Gastrocnemius medialis (tissue), 4 donors: ENCODE results near the gene TXLNA. TPM values are rescaled to one million over a fixed set of nuclear protein-coding genes. Genes with fewer than 3 reads are reported as not detected.
"Not testable (repeated sequence)": the region's sequence is repeated elsewhere in the genome, so short reads cannot be mapped to it uniquely, and the experiment has no call there.

Experiments used
- ATAC-seq, 2 donors: fragments of 150-250 bp; one replicate each; pipeline ENCODE4 v1.9.1; 2016
- DNase-seq, 2 donors: peaks; one replicate each; pipeline ENCODE4 v3.0.0-alpha.2; 2019
- H3K27ac ChIP-seq, 4 donors: fragments of 200-600 bp; sonication (generic); 1 replicate in 1 of 4; 2 replicates in 3 of 4; pipeline ENCODE4 v1.5.1; 2016 to 2018; ENCODE audit warnings: mild to moderate bottlenecking in 2 of 4, moderate library complexity in 1 of 4
- H3K27me3 ChIP-seq, 3 donors: fragments of 200-600 bp; sonication (generic) in 2 of 3; 1 replicate in 1 of 3; 2 replicates in 2 of 3; pipeline versions ENCODE4 v1.5.1 to v1.6.0; 2016 to 2019; ENCODE audit warnings: mild to moderate bottlenecking in 1 of 3, moderate library complexity in 1 of 3
- H3K36me3 ChIP-seq, 2 donors: fragments of 200-600 bp; sonication (generic) in 1 of 2; one replicate each; pipeline ENCODE4 v1.5.1; 2017 to 2018
- H3K4me1 ChIP-seq, 2 donors: fragments of 200-600 bp; sonication (generic) in 1 of 2; one replicate each; pipeline ENCODE4 v1.5.1; 2016 to 2017; ENCODE audit warnings: mild to moderate bottlenecking in 2 of 2
- H3K4me3 ChIP-seq, 4 donors: fragments of 200-600 bp; sonication (generic) in 3 of 4; 1 replicate in 1 of 4; 2 replicates in 3 of 4; pipeline ENCODE4 v1.5.1; 2016 to 2019; ENCODE audit warnings: mild to moderate bottlenecking in 2 of 4
- H3K9me3 ChIP-seq, 3 donors: fragments of 200-600 bp; sonication (generic) in 2 of 3; 1 replicate in 1 of 3; 2 replicates in 2 of 3; pipeline ENCODE4 v1.5.1; 2016 to 2019
- POLR2A ChIP-seq, 2 donors: fragments of 450-650 bp; IDR thresholded peaks; one replicate each; pipeline ENCODE4 v1.6.1; 2017; ENCODE audit warnings: antibody characterized with exemption in 2 of 2, mild to moderate bottlenecking in 2 of 2, moderate library complexity in 2 of 2
- in situ Hi-C, 4 donors: fragments of 200-750 bp; cut with MboI; loops; one replicate each; pipeline versions ENCODE4 v1.15.0 to v1.8.0; 2017; ENCODE audit warnings: low sequenced_read_pairs in 4 of 4
- intact Hi-C: fragments of 100-400 bp; cut with DNase I; formaldehyde crosslinking; loops from one replicate; pipeline ENCODE4 v1.15.1; 2023; ENCODE audit warnings: low total_unique reads
- total RNA-seq, 4 donors: library from RNA; depleted of rRNA; stranded (reverse); fragments of >200 nt; gene quantifications; one replicate each; pipeline versions ENCODE4 v1.1.0 to v1.2.3, GENCODE V29; 2016
- TF ChIP-seq, protein P1 (sequence below), 5 experiments: fragments of 450-650 bp in 3 of 5; fragments of 200-600 bp in 2 of 5; sonication (generic) in 2 of 5; IDR thresholded peaks in 4 of 5; conservative IDR thresholded peaks in 1 of 5; 1 replicate in 4 of 5; 2 replicates in 1 of 5; pipeline ENCODE4 v1.5.1; 2016 to 2019; ENCODE audit warnings: antibody characterized with exemption in 5 of 5, mild to moderate bottlenecking in 3 of 5, moderate library complexity in 3 of 5

TXLNA gene
- 10 to 100 TPM; 15.7 to 21.0 (median 17.6) TPM for total RNA-seq

- in situ Hi-C loops (no loop called here), intact Hi-C loops (loop anchor here (2.0 to 5.0 kb wide), 2 partner anchors 21 to 72 kb away; partner anchors contain the start of genes CCDC28B and KPNA6)
- Histone ChIP-seq H3K4me3 (peak within 1 kb of the TSS; percentile 69 to 84 (median 76)), H3K36me3 (peaks cover 0 to 33% of the 10 kb centered on the region in 2 donors), H3K9me3 (no peaks in the 10 kb centered on the region), H3K27me3 (no peaks in the 10 kb centered on the region), H3K4me1 (peaks cover 33 to 40% of the 10 kb centered on the region in 2 donors), H3K27ac (peak within 1 kb of the TSS; percentile 92 to 98 (median 94))
- TF ChIP-seq, protein P1, sequence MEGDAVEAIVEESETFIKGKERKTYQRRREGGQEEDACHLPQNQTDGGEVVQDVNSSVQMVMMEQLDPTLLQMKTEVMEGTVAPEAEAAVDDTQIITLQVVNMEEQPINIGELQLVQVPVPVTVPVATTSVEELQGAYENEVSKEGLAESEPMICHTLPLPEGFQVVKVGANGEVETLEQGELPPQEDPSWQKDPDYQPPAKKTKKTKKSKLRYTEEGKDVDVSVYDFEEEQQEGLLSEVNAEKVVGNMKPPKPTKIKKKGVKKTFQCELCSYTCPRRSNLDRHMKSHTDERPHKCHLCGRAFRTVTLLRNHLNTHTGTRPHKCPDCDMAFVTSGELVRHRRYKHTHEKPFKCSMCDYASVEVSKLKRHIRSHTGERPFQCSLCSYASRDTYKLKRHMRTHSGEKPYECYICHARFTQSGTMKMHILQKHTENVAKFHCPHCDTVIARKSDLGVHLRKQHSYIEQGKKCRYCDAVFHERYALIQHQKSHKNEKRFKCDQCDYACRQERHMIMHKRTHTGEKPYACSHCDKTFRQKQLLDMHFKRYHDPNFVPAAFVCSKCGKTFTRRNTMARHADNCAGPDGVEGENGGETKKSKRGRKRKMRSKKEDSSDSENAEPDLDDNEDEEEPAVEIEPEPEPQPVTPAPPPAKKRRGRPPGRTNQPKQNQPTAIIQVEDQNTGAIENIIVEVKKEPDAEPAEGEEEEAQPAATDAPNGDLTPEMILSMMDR (IDR thresholded peaks at IDR 0.05 in 4 of 5, conservative IDR thresholded peaks at IDR 0.05 in 1 of 5) = peak in 2 of 5 experiments; percentile 15 to 39
- TF ChIP-seq POLR2A (IDR thresholded peaks at IDR 0.05) = peak; percentile 72 to 75
- peak; percentile 90 to 92 for DNase-seq
- peak; percentile 88 to 91 for ATAC-seq
Measured at GRCh38 chr1:32179443-32180185, at the start of gene TXLNA. TXLNA (plus strand) TSS chr1:32179675; CDS start chr1:32180346, 671 bp downstream.

GRCh38 chr1:32133950-32134280 is 45.6 kb upstream of the TXLNA start:
- intact Hi-C loops, H3K27me3 ChIP-seq, H3K4me3 ChIP-seq, in situ Hi-C loops, DNase-seq, H3K9me3 ChIP-seq, H3K36me3 ChIP-seq, ATAC-seq: not testable (repeated sequence)
- H3K27ac ChIP-seq = peak overlapping the region; percentile 42 to 74 (median 63)
- H3K4me1 ChIP-seq = peaks cover 31 to 35% of the 10 kb centered on the region in 2 donors

DNA sequence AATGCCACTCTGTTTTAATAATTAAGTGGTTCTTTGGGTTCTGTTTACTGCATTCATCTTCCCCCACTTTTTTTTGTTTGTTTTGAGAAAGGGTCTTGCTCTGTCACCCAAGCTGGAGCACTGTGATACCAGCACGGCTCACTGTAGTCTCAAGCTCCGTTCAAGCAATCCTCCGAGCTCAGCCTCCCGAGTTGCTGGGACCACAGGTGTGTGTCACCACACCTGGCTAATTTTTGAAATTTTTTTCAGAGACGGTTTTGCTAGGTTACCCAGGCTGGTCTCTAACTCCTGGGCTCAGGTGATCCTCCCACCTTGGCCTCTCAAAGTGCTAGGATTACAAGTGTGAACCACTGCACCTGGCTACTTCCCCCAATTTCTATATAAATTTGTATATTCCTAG is 42.4 kb upstream of the TXLNA start:
- Histone ChIP-seq H3K4me3 (no peak overlapping the region), H3K27ac (no peak overlapping the region), H3K9me3 (no peaks in the 10 kb centered on the region), H3K27me3 (no peaks in the 10 kb centered on the region), H3K36me3 (no peaks in the 10 kb centered on the region), H3K4me1 (peaks cover 14 to 24% of the 10 kb centered on the region in 2 donors)
- TF ChIP-seq, protein P1 (IDR thresholded peaks at IDR 0.05 in 4 of 5, conservative IDR thresholded peaks at IDR 0.05 in 1 of 5) = no peak
- no peak for TF ChIP-seq POLR2A (IDR thresholded peaks at IDR 0.05)
- ATAC-seq (no peak), DNase-seq (no peak)
- in situ Hi-C loops (no loop called here), intact Hi-C loops (no loop called here)

GRCh38 chr1:32138965-32139364 is 40.5 kb upstream of the TXLNA start:
- Histone ChIP-seq H3K27me3 (no peaks in the 10 kb centered on the region), H3K4me1 (peaks cover 23 to 31% of the 10 kb centered on the region in 2 donors), H3K9me3 (no peaks in the 10 kb centered on the region), H3K27ac (peak overlapping the region in 1 of 4 donors; percentile 33), H3K36me3 (no peaks in the 10 kb centered on the region), H3K4me3 (no peak overlapping the region)
- intact Hi-C loops = no loop called here
- no peak for ATAC-seq
- TF ChIP-seq, protein P1 (IDR thresholded peaks at IDR 0.05 in 4 of 5, conservative IDR thresholded peaks at IDR 0.05 in 1 of 5) = no peak
- TF ChIP-seq POLR2A (IDR thresholded peaks at IDR 0.05) = no peak
- in situ Hi-C loops = no loop called here
- no peak for DNase-seq

- H3K9me3 ChIP-seq = no peaks in the 10 kb centered on the region
- H3K4me3 ChIP-seq = no peak overlapping the region
- peak overlapping the region; percentile 54 to 80 (median 66) for H3K27ac ChIP-seq
- ATAC-seq (peak; percentile 82 to 89), DNase-seq (peak; percentile 22 to 61)
- peaks cover 24 to 43% of the 10 kb centered on the region in 2 donors for H3K4me1 ChIP-seq
- TF ChIP-seq POLR2A (IDR thresholded peaks at IDR 0.05) = no peak
- TF ChIP-seq, protein P1 (IDR thresholded peaks at IDR 0.05 in 4 of 5, conservative IDR thresholded peaks at IDR 0.05 in 1 of 5) = no peak
- intact Hi-C loops (no loop called here), in situ Hi-C loops (no loop called here)
- H3K27me3 ChIP-seq = no peaks in the 10 kb centered on the region
- H3K36me3 ChIP-seq = no peaks in the 10 kb centered on the region
Measured at GRCh38 chr1:32142446-32143301, 36.8 kb upstream of the TXLNA start.

- intact Hi-C loops, in situ Hi-C loops, H3K27me3 ChIP-seq, ATAC-seq, DNase-seq, H3K9me3 ChIP-seq, H3K4me3 ChIP-seq, H3K36me3 ChIP-seq: not testable (repeated sequence)
- H3K27ac ChIP-seq = peak overlapping the region in 3 of 4 donors; percentile 60 to 80 (median 72)
- peaks cover 24 to 43% of the 10 kb centered on the region in 2 donors for H3K4me1 ChIP-seq
Measured at GRCh38 chr1:32143302-32143695, 36.2 kb upstream of the TXLNA start.
